WTC11 (cell line): Measurements from ENCODE around the gene LYRM7.

ENCODE experiments used
- CBFB ChIP-seq: sonication (generic); formaldehyde crosslinking; IDR thresholded peaks from 2 replicates; pipeline ENCODE4 v1.8.1; 2022; ENCODE audit warnings: mild to moderate bottlenecking, low read depth, missing genetic modification reagents
- CTCF ChIP-seq: fragments of 200-600 bp; IDR thresholded peaks from 2 replicates; pipeline ENCODE4 v1.8.0; 2022; ENCODE audit warnings: antibody characterized with exemption
- HMGXB4 ChIP-seq: sonication (generic); formaldehyde crosslinking; IDR thresholded peaks from 2 replicates; pipeline ENCODE4 v1.8.1; 2023; ENCODE audit warnings: mild to moderate bottlenecking, moderate library complexity, missing genetic modification reagents
- RELA ChIP-seq: sonication (generic); formaldehyde crosslinking; IDR thresholded peaks from 2 replicates; pipeline ENCODE4 v1.8.1; 2022; ENCODE audit warnings: missing genetic modification reagents, mild to moderate bottlenecking, borderline replicate concordance

- TF ChIP-seq CBFB (CRISPR knock-in tag) (no peak), CTCF (no peak), RELA (CRISPR knock-in tag) (no peak), HMGXB4 (CRISPR knock-in tag) (no peak)
These were observed 74.6 kb downstream of the LYRM7 start for GRCh38 chr5:131245312-131245711.
